Hair follicular keratinocyte (primary cell): ENCODE measurements around the gene SLC4A1AP. TPM values are rescaled to one million over a fixed set of nuclear protein-coding genes. Genes with fewer than 3 reads are reported as not detected.

Experiments used
- total RNA-seq: library from RNA; depleted of rRNA; stranded (reverse); fragments of >200 nt; gene quantifications from 2 replicates; pipeline ENCODE4 v1.2.3, GENCODE V29; 2015

SLC4A1AP gene, protein sequence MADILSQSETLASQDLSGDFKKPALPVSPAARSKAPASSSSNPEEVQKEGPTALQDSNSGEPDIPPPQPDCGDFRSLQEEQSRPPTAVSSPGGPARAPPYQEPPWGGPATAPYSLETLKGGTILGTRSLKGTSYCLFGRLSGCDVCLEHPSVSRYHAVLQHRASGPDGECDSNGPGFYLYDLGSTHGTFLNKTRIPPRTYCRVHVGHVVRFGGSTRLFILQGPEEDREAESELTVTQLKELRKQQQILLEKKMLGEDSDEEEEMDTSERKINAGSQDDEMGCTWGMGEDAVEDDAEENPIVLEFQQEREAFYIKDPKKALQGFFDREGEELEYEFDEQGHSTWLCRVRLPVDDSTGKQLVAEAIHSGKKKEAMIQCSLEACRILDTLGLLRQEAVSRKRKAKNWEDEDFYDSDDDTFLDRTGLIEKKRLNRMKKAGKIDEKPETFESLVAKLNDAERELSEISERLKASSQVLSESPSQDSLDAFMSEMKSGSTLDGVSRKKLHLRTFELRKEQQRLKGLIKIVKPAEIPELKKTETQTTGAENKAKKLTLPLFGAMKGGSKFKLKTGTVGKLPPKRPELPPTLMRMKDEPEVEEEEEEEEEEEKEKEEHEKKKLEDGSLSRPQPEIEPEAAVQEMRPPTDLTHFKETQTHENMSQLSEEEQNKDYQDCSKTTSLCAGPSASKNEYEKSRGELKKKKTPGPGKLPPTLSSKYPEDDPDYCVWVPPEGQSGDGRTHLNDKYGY
- 15.6 and 25.1 TPM in 2 replicates for total RNA-seq

GRCh38 chr2:27663285-27664153 is at the start of gene SLC4A1AP, which contains the start of gene SUPT7L:
TSS of gene SLC4A1AP (plus strand) at chr2:27663889. CDS start at chr2:27663915, 26 bp downstream.
TSS of gene SUPT7L (minus strand) at chr2:27663614. CDS start at chr2:27662192, 1,422 bp downstream.

DNA sequence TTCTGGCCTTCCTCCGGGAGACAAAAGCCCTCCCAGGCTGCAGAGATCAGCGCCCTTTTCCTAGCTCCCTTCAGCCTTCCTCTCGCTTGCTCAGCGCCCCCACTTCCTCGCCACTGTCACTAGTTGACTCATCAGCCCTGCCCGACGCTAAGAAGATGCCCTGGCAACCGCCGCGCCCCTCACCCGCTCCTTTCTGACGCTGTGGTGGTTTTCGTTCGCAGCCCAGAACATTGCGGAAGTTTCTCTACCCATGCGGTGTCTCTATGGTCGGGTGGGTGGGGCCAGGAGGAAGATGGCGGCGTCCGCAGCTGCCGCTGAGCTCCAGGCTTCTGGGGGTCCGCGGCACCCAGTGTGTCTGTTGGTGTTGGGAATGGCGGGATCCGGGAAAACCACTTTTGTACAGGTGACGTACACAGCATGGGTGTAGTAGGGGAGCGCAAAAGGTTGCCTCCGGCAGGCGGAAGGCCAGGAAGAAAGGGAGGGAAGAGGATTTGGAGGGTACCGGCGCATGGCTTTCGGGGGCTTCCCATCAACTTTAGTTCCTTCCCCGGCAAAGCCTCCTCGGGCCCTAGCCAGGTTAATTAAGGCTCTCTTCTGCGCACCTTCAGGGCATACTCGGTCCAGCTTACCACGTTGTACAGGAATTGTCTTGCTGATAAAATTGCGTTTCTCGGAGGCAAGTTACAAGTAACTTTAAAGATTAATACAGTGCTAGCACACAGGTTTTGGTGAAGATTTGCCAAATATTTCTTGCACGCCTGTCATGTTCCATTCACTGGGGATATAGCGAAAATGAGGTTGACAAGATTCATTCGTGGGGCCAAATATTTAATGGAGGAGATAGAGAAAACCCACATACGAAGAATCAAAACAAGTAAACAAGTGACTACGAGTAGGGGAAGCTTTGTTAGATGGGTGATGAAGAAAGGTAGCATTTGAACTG is 34.7 kb upstream of the SLC4A1AP start, which contains the start of the genes CCDC121 and GPN1:
Gene CCDC121 (minus strand): TSS at position 246 of the 943 bp plus-strand sequence. CDS start 1,213 bp downstream, outside the sequence.
Gene GPN1 (plus strand): TSS at position 284 of the 943 bp plus-strand sequence. CDS start 9 bp downstream, at position 293.

Other genes starting within 250 kb of the SLC4A1AP start
- 63.0 and 80.8 TPM in 2 replicates for gene NRBP1, start 235.3 kb upstream of the SLC4A1AP start, total RNA-seq
- 29.4 and 52.9 TPM in 2 replicates for gene KRTCAP3, start 221.5 kb upstream of the SLC4A1AP start, total RNA-seq
- gene IFT172, start 174.1 kb upstream of the SLC4A1AP start, total RNA-seq = 6.1 and 6.4 TPM in 2 replicates
- 11.5 and 20.4 TPM in 2 replicates for gene FNDC4, start 168.7 kb upstream of the SLC4A1AP start, total RNA-seq
- not detected in 2 replicates for gene GCKR, start 167.1 kb upstream of the SLC4A1AP start, total RNA-seq
- gene ZNF512, start 80.8 kb upstream of the SLC4A1AP start, total RNA-seq = 11.6 and 30.7 TPM in 2 replicates
- 0.84 and 1.0 TPM in 2 replicates for gene CCDC121, start 34.9 kb upstream of the SLC4A1AP start, total RNA-seq
- gene GPN1, start 34.8 kb upstream of the SLC4A1AP start, total RNA-seq = 56.7 and 56.8 TPM in 2 replicates
- 18.2 and 18.7 TPM in 2 replicates for gene SUPT7L, start 275 bp upstream of the SLC4A1AP start, total RNA-seq
- gene MRPL33, start 107.8 kb downstream of the SLC4A1AP start, total RNA-seq = 99.6 and 108 TPM in 2 replicates
- 0.80 and 3.1 TPM in 2 replicates for gene RBKS, start 226.5 kb downstream of the SLC4A1AP start, total RNA-seq
- 21.6 and 21.8 TPM in 2 replicates for gene BABAM2, start 226.8 kb downstream of the SLC4A1AP start, total RNA-seq